22Rv1 (cell line): ENCODE measurements around the gene ZPBP.

Source experiments
- H3K27ac ChIP-seq: fragments of 450-650 bp; 2 replicates; pipeline ENCODE4 v1.5.1; 2017
- ZFX ChIP-seq: fragments of 450-650 bp; IDR thresholded peaks from 2 replicates; pipeline ENCODE4 v1.6.1; 2017; ENCODE audit warnings: antibody characterized with exemption, borderline replicate concordance
- TF ChIP-seq, protein P1 (sequence below): fragments of 450-650 bp; IDR thresholded peaks from 2 replicates; pipeline ENCODE4 v1.5.1; 2017; ENCODE audit warnings: mild to moderate bottlenecking

ZPBP gene

GRCh38 chr7:50125766-50126165, 32.7 kb upstream of the ZPBP start:
- H3K27ac ChIP-seq, result no peak overlapping the region
- no peak for TF ChIP-seq ZFX
- TF ChIP-seq, protein P1, sequence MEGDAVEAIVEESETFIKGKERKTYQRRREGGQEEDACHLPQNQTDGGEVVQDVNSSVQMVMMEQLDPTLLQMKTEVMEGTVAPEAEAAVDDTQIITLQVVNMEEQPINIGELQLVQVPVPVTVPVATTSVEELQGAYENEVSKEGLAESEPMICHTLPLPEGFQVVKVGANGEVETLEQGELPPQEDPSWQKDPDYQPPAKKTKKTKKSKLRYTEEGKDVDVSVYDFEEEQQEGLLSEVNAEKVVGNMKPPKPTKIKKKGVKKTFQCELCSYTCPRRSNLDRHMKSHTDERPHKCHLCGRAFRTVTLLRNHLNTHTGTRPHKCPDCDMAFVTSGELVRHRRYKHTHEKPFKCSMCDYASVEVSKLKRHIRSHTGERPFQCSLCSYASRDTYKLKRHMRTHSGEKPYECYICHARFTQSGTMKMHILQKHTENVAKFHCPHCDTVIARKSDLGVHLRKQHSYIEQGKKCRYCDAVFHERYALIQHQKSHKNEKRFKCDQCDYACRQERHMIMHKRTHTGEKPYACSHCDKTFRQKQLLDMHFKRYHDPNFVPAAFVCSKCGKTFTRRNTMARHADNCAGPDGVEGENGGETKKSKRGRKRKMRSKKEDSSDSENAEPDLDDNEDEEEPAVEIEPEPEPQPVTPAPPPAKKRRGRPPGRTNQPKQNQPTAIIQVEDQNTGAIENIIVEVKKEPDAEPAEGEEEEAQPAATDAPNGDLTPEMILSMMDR, result no peak

GRCh38 chr7:50121286-50121685, 28.2 kb upstream of the ZPBP start:
- H3K27ac ChIP-seq, result no peak overlapping the region
- TF ChIP-seq, protein P1, result no peak
- TF ChIP-seq ZFX, result no peak

DNA sequence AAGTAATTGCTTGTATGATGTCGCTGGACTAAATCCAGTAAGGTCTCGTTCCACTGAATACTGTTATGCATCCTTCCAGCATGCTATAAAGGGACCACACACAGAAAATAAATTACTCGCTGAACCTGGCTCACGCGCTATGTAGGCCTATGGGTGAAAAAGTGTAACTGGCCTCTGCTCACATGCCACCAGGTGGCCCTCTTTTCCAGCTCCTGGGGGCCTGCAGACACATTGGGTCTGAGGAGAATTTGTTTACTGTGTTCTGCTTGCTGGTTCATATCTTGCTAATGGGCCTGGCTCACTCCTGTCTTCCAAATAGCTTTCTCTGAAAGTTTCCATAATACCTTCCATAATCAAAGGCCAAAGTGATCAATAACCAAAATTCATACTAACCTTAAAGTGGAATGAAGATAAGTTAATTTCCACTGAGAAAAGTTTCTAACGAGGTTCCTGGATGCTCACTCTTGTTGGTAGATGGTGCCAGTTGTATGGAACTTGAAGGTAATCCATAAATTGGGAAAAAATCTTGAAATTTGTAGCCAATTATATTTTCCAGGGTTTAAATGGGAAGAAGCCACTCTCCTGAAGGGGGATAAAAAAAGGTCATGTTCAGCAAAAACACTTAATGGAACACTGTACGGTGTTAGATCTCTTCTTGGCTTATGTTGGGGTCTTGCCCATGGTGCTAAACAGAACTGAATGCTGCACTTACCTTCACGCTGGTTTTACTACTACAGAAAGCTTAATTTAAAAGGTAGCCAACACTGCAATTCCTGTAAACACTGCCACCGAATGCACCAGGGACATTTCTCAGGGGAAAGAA, 27.0 kb upstream of the ZPBP start:
- no peak for TF ChIP-seq ZFX
- TF ChIP-seq, protein P1, result peak; percentile 63
- no peak overlapping the region for H3K27ac ChIP-seq

DNA sequence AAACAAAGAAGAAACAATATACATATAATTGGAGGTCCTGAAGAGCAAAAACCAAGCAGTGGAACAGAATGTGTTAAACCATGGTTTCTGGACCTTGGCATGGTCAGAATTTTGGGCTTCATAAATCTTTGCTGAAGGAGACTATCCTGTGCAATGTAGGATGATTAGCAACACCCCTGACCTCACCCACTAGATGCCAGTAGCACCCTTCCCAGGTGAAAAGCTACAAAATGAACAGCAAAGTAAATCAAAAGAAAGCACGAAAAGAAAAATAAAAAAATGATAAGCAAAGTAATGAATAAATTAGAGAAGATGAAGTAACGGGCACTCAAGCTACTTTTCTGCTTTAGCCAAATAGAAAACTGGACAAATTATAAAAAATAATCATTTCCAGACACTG, 19.2 kb upstream of the ZPBP start:
- no peak overlapping the region for H3K27ac ChIP-seq
- TF ChIP-seq ZFX, result no peak
- TF ChIP-seq, protein P1, result no peak

DNA sequence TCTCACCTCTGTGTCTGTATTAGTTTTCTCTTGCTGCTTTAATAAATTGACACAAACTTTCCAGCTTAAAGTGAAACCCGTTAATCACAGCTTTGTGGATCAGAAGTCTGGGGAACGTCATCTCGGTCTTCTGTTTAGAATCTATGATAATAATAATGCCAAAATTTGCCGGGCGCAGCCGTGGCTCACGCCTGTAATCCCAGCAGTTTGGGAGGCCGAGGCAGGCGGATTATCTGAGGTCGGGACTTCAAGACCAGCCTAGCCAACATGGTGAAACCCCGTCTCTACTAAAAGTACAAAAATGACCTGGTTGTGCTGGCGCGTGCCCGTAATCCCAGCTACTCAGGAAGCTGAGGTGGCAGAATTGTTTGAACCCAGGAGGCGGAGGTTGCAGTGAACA, 8.8 kb upstream of the ZPBP start:
- no peak for TF ChIP-seq ZFX
- TF ChIP-seq, protein P1, result no peak
- no peak overlapping the region for H3K27ac ChIP-seq

DNA sequence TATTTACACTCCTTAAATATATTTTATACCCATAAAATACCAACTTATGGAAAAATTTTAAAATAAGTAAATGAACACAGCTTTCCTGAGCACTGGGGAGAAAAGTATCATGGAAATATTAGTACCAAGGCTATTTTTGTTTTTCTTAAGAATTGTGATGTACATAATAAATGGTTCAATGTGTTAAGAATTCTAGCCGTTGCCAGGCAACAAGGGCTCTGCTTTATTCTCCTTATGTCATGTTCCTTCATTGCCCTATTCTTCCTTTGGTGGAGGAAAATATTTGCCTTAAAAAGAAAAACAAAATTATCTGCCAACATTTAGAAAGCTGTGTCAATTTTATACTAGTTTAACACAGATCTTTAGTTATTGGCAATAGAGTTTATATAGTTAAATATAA, 2.6 kb upstream of the ZPBP start:
- TF ChIP-seq, protein P1, result no peak
- TF ChIP-seq ZFX, result no peak

GRCh38 chr7:50088463-50089129, 4.5 kb downstream of the ZPBP start:
- TF ChIP-seq ZFX, result no peak
- TF ChIP-seq, protein P1, result no peak
- no peak overlapping the region for H3K27ac ChIP-seq

More for the DNA sequence above, 2.6 kb upstream of the ZPBP start:
- no peak overlapping the region for H3K27ac ChIP-seq
